ENCODE results near the gene ZDHHC18.
A peak's percentile ranks its signal among the peaks of the same experiment; 100 is the strongest.

ZDHHC18 gene

DNA sequence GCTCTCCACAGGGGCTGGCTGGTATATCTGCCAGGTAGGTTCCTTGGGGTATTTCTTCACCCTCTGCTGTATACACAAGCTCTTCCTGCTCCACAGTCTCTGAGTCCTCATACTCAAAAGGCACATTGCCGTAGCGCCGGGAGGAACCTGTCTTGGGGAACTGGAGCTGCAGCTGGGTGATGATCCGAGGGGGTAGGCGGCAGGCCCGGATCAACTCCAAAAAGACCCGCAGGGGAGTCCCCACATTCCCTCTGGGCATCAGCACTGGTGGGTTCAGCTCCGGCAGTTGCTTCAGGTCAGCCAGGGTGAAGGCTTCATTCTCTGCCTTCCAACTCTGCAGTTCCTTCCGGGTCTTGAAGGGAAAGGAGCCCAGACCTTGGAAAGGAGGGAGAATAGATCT, 70.9 kb downstream of the ZDHHC18 start:
- H3K4me3 ChIP-seq (ENCODE audit: control insufficient read depth, low read depth, low read length) = no peak overlapping the region
- TF ChIP-seq, protein P1, sequence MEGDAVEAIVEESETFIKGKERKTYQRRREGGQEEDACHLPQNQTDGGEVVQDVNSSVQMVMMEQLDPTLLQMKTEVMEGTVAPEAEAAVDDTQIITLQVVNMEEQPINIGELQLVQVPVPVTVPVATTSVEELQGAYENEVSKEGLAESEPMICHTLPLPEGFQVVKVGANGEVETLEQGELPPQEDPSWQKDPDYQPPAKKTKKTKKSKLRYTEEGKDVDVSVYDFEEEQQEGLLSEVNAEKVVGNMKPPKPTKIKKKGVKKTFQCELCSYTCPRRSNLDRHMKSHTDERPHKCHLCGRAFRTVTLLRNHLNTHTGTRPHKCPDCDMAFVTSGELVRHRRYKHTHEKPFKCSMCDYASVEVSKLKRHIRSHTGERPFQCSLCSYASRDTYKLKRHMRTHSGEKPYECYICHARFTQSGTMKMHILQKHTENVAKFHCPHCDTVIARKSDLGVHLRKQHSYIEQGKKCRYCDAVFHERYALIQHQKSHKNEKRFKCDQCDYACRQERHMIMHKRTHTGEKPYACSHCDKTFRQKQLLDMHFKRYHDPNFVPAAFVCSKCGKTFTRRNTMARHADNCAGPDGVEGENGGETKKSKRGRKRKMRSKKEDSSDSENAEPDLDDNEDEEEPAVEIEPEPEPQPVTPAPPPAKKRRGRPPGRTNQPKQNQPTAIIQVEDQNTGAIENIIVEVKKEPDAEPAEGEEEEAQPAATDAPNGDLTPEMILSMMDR (conservative IDR thresholded peaks at IDR 0.05; ENCODE audit: control insufficient read depth, insufficient read depth, low read depth, low read length) = no peak

DNA sequence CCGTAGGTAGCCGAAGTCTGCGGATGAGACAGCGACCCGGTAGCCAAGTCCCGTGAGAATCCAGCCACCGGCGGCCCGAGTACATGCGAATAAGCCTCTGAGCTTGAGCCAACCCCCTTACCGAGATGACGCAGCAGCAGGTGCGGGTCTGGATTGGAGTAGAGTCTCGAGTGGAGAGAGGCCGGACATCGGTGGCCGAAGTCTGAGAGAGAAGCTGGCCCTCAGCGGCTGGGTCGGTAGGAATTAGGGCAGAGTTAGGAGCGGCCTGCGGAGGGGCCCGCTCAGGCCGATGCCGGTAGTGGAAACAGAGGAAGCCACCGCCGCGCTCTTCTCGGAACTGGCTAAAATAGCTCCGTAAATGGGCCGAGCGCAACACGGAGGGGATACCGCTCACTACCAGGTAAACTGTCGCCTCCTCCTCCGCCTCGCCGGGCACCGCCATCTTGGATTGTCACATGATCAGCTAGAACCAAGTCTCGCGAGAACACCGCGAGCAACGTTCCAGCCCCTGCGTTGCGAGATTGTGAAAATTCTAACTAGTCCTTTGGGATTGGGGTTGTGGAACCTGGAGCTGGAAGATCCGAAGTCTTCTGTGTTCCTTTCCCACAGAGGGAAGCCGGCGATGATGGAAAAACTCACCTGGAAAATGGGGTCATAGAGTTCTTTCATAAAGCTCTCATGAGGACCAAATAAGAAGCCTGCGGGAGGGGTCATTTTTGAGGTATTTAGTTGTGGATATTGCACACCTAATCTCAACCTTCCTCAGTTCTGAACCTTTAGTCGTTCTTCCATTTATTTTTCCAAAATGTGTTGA, 73.7 kb downstream of the ZDHHC18 start, which contains the start of gene GPATCH3:
Gene GPATCH3, minus strand, starts transcription at position 467 of the 814 bp plus-strand sequence. Its CDS starts 25 bp downstream, at position 442.
- TF ChIP-seq, protein P1 (conservative IDR thresholded peaks at IDR 0.05; ENCODE audit: control insufficient read depth, insufficient read depth, low read depth, low read length) = no peak
- peak within 1 kb of the TSS; percentile 83 for H3K4me3 ChIP-seq (ENCODE audit: control insufficient read depth, low read depth, low read length)
- peak; percentile 96 for DNase-seq (ENCODE audit: low read depth)

More for the DNA sequence above, 70.9 kb downstream of the ZDHHC18 start:
- DNase-seq (ENCODE audit: low read depth) = no peak

GRCh38 chr1:26900815-26901511, 74.5 kb downstream of the ZDHHC18 start:
- peak overlapping the region; percentile 83 for H3K4me3 ChIP-seq (ENCODE audit: control insufficient read depth, low read depth, low read length)
- DNase-seq (ENCODE audit: low read depth) = no peak
- TF ChIP-seq, protein P1 (conservative IDR thresholded peaks at IDR 0.05; ENCODE audit: control insufficient read depth, insufficient read depth, low read depth, low read length) = no peak

Measured in fibroblast of mammary gland (primary cell).